ENCODE measurements around the gene ZNF331. TPM values are rescaled to one million over a fixed set of nuclear protein-coding genes. Genes with fewer than 3 reads are reported as not detected.

ZNF331 gene
- total and polyA plus RNA-seq, 2 of the 8 experiments (the other 6 are each of a cell fraction or from before 2014, with no cell fraction given), result 30.0 to 44.1 TPM

DNA sequence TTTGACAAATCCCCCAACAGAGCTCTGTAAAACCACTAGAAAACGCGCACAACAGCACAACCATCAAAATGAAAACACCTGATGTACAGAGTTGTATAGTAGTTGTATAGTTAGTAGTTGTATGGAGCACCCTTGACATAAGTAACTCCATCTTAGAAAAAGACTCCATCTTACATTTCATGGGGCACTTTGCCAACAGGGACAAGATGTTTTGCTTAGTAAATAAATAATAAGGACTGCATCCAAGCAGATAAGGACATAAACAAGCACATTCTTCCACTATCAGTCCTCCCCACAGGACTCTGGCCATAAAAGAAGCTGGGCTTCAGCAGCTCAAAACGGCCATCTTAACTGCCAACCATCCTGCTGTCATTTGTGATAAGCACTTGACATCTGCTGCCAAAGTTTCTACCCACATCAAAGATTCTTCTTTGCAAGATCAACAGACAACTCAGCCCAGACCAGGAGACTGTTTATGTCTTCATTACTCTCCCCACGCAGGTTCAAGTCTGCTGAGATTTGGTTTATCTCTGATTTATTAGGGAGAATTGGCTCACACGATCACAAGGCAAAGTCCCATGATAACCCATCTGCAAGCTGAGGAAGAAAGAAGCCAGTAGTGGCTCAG lies 20.7 kb upstream of the ZNF331 start:
- Histone ChIP-seq H3K27ac (ENCODE audit: low read depth, low read length) (no peak overlapping the region), H3K79me2 (ENCODE audit: control insufficient read depth in 1 of 2, insufficient read depth in 2 of 2, low read length in 2 of 2) (peaks cover 6 to 13% of the 10 kb centered on the region in 2 experiments; a peak in 3 of 4 replicates), H4K5ac (ENCODE audit: insufficient read length, low read depth, low read length) (no peak overlapping the region), H2AK5ac (ENCODE audit: low read depth, low read length) (no peak overlapping the region), H3K4ac (replicated peaks; ENCODE audit: insufficient read length, low read depth, low read length) (no peak overlapping the region), H3K4me2 (ENCODE audit: insufficient read depth in 1 of 2, low read depth in 2 of 2, low read length in 2 of 2) (no peak overlapping the region), H3K23ac (ENCODE audit: insufficient read length) (no peak overlapping the region), H3K14ac (ENCODE audit: insufficient read length) (no peak overlapping the region), H2BK5ac (ENCODE audit: low read depth, low read length) (no peak overlapping the region), H2BK12ac (ENCODE audit: low read depth, low read length) (no peak overlapping the region), H2BK20ac (ENCODE audit: low read length) (no peak overlapping the region), H3K4me1 (replicated peaks in 1 of 4; ENCODE audit: control insufficient read depth in 3 of 4, insufficient read depth in 4 of 4, low read length in 3 of 4) (peaks cover 0 to 9% (median 2%) of the 10 kb centered on the region in 4 experiments; a peak in 4 of 7 replicates), H3K23me2 (ENCODE audit: low read depth, low read length) (peaks cover 9% of the 10 kb centered on the region), H4K20me1 (replicated peaks in 1 of 2; ENCODE audit: control insufficient read depth in 1 of 2, insufficient read depth in 2 of 2, low read length in 2 of 2) (peaks cover 0 to 5% of the 10 kb centered on the region in 2 experiments), H3K56ac (replicated peaks; ENCODE audit: insufficient read length, low read depth, low read length) (no peak overlapping the region), H4K91ac (replicated peaks; ENCODE audit: insufficient read length, low read length) (no peak overlapping the region), H2BK120ac (replicated peaks; ENCODE audit: low read depth, low read length) (no peak overlapping the region), H3K18ac (ENCODE audit: extremely low read depth, low read length) (no peak overlapping the region), H2AFZ (ENCODE audit: low read length) (no peak overlapping the region), H3K9ac (replicated peaks in 1 of 4; ENCODE audit: extremely low read depth in 1 of 4, low read depth in 3 of 4, low read length in 3 of 4) (no peak overlapping the region), H3K27me3 (replicated peaks in 1 of 4; ENCODE audit: control insufficient read depth in 3 of 4, extremely low read depth in 1 of 4, insufficient read depth in 3 of 4, low read length in 3 of 4) (peaks cover 0 to 3% (median 1%) of the 10 kb centered on the region in 4 experiments; a peak in 2 of 7 replicates), H2BK15ac (ENCODE audit: low read length) (no peak overlapping the region), H4K8ac (ENCODE audit: extremely low read depth, insufficient read depth, low read length) (no peak overlapping the region), H3K9me3 (ENCODE audit: insufficient read depth in 2 of 2, low read depth in 1 of 2, low read length in 1 of 2) (no peaks in the 10 kb centered on the region), H3K4me3 (ENCODE audit: extremely low read depth in 1 of 4, insufficient read depth in 2 of 4, low read depth in 3 of 4, low read length in 4 of 4) (no peak overlapping the region), H3K36me3 (ENCODE audit: control insufficient read depth in 2 of 4, insufficient read depth in 4 of 4, low read length in 3 of 4) (no peaks in the 10 kb centered on the region; a peak in 1 of 8 replicates), H3K79me1 (ENCODE audit: low read depth, low read length) (peaks cover 3% of the 10 kb centered on the region; the same call in 1 of the 2 replicates)
- DNase-seq (ENCODE audit: low read depth in 1 of 2, low spot score in 2 of 2) (no peak), FAIRE-seq (no peak)
- ChIA-PET POLR2A (ENCODE audit: partially characterized antibody) (no interaction called here), CTCF (ENCODE audit: partially characterized antibody) (interaction anchor here (0.9 to 1.0 kb wide), 3 partner anchors 10 to 327 kb away, joined by 3 read pairs; no protein-coding TSS in a partner anchor)
- 84% methylated on average over 5 of the region's 5 CpGs; no CpG with 5 or more reads in 1 of the 2 experiments for WGBS, 2 experiments (ENCODE audit: extremely low coverage in 1 of 2, insufficient coverage in 1 of 2, insufficient read length in 1 of 2, insufficient replicate concordance in 2 of 2, low coverage in 1 of 2, low lambda C conversion rate in 2 of 2, missing lambda C conversion rate in 1 of 2)
- TF ChIP-seq BCL11A (IDR thresholded peaks at IDR 0.05; ENCODE audit: low read depth in 2 of 2, low read length in 2 of 2) (no peak), POLR2AphosphoS5 (IDR thresholded peaks at IDR 0.05; ENCODE audit: low read depth, low read length) (no peak)

Measured in H1 (cell line).